Neural progenitor cell (in vitro differentiated cells): ENCODE results near the gene AARSD1.

Source experiments
- CTCF ChIP-seq: fragments of 200-600 bp; sonication (generic); IDR thresholded peaks from 2 replicates; pipeline ENCODE4 v1.5.1; 2017; ENCODE audit warnings: antibody characterized with exemption, mild to moderate bottlenecking
- EZH2 ChIP-seq: fragments of 200-600 bp; sonication (generic); IDR thresholded peaks from 2 replicates; pipeline ENCODE4 v1.6.1; 2017; ENCODE audit warnings: antibody characterized with exemption, mild to moderate bottlenecking, moderate library complexity

- no peak for TF ChIP-seq CTCF
- no peak for TF ChIP-seq EZH2
Observed at GRCh38 chr17:42904110-42904469, 60.2 kb downstream of the AARSD1 start.
